Activated CD4-positive, alpha-beta T cell treated with anti-CD3 and anti-CD28 coated beads, Interleukin-10, Interleukin-2, amounts not matched to agents 100 ng/mL and 50 ng/mL, durations not matched to agents 16 hours and 8 hours (primary cell): ENCODE results near the gene NME1.

Source experiments
- DNase-seq: peaks from one replicate; pipeline ENCODE4 v3.0.0-alpha.2; 2020

NME1 gene

DNA sequence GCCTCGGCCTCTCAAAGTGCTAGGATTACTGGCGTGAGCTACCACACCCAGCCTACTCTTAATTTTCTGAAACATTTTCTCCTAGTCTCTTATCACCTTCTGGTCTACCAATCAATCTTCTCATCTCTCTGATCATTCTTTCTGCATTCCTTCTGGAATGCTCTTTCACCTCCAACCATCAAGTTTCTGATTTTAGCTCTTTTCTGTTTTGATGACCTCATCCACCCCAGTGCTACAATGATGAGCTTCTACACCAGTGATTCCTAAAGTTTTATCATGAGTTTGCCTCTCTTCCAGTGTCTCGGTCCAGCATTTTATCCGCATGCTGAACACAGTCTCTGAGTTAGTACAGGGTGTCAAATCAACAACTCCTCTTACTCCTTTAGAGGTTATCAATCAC is 44.4 kb downstream of the NME1 start:
- DNase-seq, result no peak

DNA sequence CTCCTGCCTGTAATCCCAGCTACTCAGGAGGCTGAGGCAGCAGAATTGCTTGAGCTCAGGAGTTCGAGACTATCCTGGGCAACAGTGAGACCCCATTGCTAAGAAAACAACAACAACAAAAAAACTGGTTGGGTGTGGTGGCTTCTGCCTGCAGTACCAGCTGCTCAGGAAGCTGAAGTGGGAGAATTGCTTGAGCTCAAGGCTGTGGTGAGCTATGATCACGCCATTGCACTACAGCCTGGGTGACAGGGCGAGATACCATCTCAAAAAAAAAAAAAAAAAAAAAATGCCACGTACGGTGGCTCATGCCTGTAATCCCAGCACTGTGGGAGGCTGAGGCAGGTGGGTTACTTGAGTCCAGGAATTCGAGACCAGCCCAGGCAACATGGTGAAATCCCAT is 46.9 kb downstream of the NME1 start:
- peak; percentile 10 for DNase-seq

DNA sequence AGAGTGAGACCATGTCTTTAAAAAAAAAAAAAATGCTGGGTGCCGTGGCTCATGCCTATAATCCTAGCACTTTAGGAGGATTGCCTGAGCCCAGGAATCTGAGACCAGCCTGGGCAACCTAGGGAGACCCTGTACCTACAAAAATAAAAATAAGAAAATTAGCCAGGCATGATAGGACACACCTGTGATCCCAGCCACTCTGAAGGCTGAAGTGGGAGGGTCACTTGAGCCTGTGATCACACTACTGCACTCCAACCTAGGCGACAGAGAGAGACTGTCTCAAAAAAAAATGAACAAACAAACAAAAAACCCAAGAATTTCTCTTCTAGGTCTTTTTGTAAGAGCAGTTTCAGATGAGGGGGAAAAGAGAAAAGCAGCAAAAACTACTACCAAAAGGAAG is 47.5 kb downstream of the NME1 start:
- no peak for DNase-seq

DNA sequence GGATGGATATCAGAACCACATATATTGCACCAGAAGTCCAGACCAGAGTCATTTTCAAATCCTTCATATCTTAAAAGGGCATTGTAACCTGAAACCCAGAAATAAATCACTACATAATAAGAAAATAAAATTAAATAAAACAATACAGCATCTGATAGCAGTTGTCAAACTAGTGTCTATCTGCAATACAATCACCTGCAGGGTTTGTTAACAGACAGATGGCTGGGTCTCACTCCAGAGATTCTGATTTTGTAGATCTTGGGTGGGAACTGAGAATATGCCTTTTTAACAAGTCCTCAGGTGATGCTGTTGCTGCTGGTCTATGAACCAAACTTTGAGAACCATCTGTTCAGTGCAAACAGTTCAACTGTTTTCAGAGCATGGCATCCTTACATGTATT is 50.5 kb downstream of the NME1 start:
- DNase-seq, result no peak
